Endodermal cell (in vitro differentiated cells): ENCODE results near the gene S100A14. TPM values are rescaled to one million over a fixed set of nuclear protein-coding genes. Genes with fewer than 3 reads are reported as not detected.

Experiments used
- DNase-seq: peaks from one replicate; pipeline ENCODE4 v3.0.0-alpha.2; 2017
- H3K27ac ChIP-seq: 2 replicates; pipeline ENCODE4 v1.5.1; 2013; ENCODE audit warnings: mild to moderate bottlenecking, low read depth, low read length, moderate library complexity
- H3K27me3 ChIP-seq: 2 replicates; pipeline ENCODE4 v1.6.1; 2013; ENCODE audit warnings: mild to moderate bottlenecking, low read length, moderate library complexity; ENCODE audit not compliant: insufficient read depth, control insufficient read depth, poor library complexity, severe bottlenecking
- H3K36me3 ChIP-seq: 2 replicates; pipeline ENCODE4 v1.7.0; 2013; ENCODE audit warnings: mild to moderate bottlenecking, low read length, moderate library complexity; ENCODE audit not compliant: control insufficient read depth, insufficient read depth
- H3K4me1 ChIP-seq: one replicate; pipeline ENCODE4 v1.7.0; 2013; ENCODE audit warnings: low read length; ENCODE audit not compliant: control insufficient read depth, insufficient read depth
- H3K4me3 ChIP-seq: 2 replicates; pipeline ENCODE4 v1.5.1; 2013; ENCODE audit warnings: mild to moderate bottlenecking, low read length, moderate library complexity
- H3K9ac ChIP-seq: 2 replicates; pipeline ENCODE4 v1.6.1; 2013; ENCODE audit warnings: mild to moderate bottlenecking, low read length, moderate library complexity; ENCODE audit not compliant: poor library complexity, severe bottlenecking; ENCODE audit errors: extremely low read depth
- H3K9me3 ChIP-seq: 2 replicates; pipeline ENCODE4 v1.6.1; 2013; ENCODE audit warnings: mild to moderate bottlenecking, low read length, moderate library complexity; ENCODE audit not compliant: control insufficient read depth
- H3K27ac Mint-ChIP-seq: 2 replicates; pipeline ENCODE4 v1.8.0; 2020; ENCODE audit warnings: mixed read lengths
- H3K27me3 Mint-ChIP-seq: 2 replicates; pipeline ENCODE4 v1.8.0; 2021; ENCODE audit warnings: mild to moderate bottlenecking, mixed read lengths; ENCODE audit not compliant: insufficient read depth
- H3K36me3 Mint-ChIP-seq: 2 replicates; pipeline ENCODE4 v1.8.0; 2020; ENCODE audit warnings: low read depth, mixed read lengths
- H3K4me1 Mint-ChIP-seq: 2 replicates; pipeline ENCODE4 v1.8.0; 2020; ENCODE audit warnings: mixed read lengths
- H3K4me3 Mint-ChIP-seq: 2 replicates; pipeline ENCODE4 v1.8.0; 2020; ENCODE audit warnings: mild to moderate bottlenecking, moderate library complexity, mixed read lengths
- H3K9me3 Mint-ChIP-seq: 2 replicates; pipeline ENCODE4 v1.8.0; 2020; ENCODE audit warnings: mild to moderate bottlenecking, mixed read lengths
- WGBS, 2 experiments: methylation state at CpG; one replicate each; pipeline versions ENCODE4 v1.1.5 to v1.1.7; 2013; ENCODE audit warnings: missing lambda C conversion rate in 2 of 2, mixed read lengths in 1 of 2; ENCODE audit not compliant: insufficient coverage in 1 of 2, insufficient read length in 1 of 2; 5-methylcytosine and 5-hydroxymethylcytosine counted together
- total RNA-seq, 2 donors: library from RNA; stranded (reverse); fragmentation: NEBNext Ultra II Directional in 1 of 2; extraction: Animal tissue kit (Norgen Biotek cat#: 25700) in 1 of 2; gene quantifications; 2 replicates in 1 of 2; 3 replicates in 1 of 2; pipeline ENCODE4 v1.2.1, GENCODE V29; 2021
- TF ChIP-seq, protein P1 (sequence below): fragments of 200-600 bp; sonication (generic); conservative IDR thresholded peaks from 2 replicates; pipeline ENCODE4 v1.5.0; 2021; ENCODE audit warnings: antibody characterized with exemption, mild to moderate bottlenecking

S100A14 gene
- total RNA-seq, 2 donors from 2014 or later: 53.8 to 119 TPM

DNA sequence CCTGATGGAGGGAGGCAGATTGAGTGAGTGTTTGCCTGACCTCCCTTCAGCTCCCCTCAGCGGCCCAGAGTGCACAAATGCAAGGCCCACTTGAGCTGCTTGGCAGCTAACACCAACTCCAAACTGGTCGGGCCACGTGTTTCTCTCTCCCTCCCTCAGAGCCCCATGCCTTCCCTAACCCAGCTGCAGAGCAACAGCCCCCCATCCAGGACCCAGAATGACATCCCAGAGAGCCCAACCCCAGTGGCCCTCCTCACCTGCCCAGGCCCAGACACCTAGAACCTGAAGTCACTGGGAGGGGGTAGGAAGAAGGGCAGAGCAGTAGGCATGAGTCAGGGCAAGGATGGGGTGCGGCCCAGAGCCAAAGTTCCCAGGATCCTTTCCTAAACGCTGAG, 789 bp upstream of the S100A14 start:
- Mint-ChIP-seq H3K27ac (peak overlapping the region; percentile 92), H3K27me3 (no peaks in the 10 kb centered on the region), H3K4me1 (peaks cover 35% of the 10 kb centered on the region), H3K9me3 (no peaks in the 10 kb centered on the region), H3K36me3 (peaks cover 30% of the 10 kb centered on the region), H3K4me3 (no peak overlapping the region)
- TF ChIP-seq, protein P1, sequence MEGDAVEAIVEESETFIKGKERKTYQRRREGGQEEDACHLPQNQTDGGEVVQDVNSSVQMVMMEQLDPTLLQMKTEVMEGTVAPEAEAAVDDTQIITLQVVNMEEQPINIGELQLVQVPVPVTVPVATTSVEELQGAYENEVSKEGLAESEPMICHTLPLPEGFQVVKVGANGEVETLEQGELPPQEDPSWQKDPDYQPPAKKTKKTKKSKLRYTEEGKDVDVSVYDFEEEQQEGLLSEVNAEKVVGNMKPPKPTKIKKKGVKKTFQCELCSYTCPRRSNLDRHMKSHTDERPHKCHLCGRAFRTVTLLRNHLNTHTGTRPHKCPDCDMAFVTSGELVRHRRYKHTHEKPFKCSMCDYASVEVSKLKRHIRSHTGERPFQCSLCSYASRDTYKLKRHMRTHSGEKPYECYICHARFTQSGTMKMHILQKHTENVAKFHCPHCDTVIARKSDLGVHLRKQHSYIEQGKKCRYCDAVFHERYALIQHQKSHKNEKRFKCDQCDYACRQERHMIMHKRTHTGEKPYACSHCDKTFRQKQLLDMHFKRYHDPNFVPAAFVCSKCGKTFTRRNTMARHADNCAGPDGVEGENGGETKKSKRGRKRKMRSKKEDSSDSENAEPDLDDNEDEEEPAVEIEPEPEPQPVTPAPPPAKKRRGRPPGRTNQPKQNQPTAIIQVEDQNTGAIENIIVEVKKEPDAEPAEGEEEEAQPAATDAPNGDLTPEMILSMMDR: no peak
- peaks cover 34% of the 10 kb centered on the region for H3K36me3 ChIP-seq
- peak; percentile 56 for DNase-seq
- H3K4me1 ChIP-seq: no peaks in the 10 kb centered on the region
- H3K27me3 ChIP-seq: no peaks in the 10 kb centered on the region
- H3K9me3 ChIP-seq: no peaks in the 10 kb centered on the region
- no peak overlapping the region for H3K27ac ChIP-seq
- WGBS, 2 experiments: 82 to 100% methylated on average over 3 to 5 of the region's 5 CpGs
- no peak overlapping the region for H3K9ac ChIP-seq
- no peak overlapping the region for H3K4me3 ChIP-seq

DNA sequence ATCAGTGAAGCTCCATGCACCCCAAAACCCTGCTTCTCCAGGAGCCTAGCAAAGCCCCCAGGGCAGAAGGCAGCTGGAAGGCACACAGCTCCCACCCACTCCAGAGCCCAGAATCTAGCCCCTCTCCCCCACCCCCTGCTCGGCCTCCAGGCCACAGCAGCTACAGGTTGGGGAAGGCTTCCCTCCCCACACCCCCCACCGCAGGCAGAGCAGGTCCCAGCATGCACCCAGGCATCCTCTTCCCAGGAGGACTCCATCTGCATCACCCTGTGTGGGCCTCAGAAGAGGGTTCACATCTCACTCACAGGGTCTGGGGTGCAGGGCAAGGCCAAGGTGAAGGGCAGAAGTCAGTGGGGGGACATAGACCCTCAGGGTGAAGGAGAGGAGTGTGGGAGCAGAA, 719 bp downstream of the S100A14 start:
- DNase-seq: no peak
- no peaks in the 10 kb centered on the region for H3K27me3 ChIP-seq
- Mint-ChIP-seq H3K4me3 (peak overlapping the region; percentile 49), H3K27me3 (no peaks in the 10 kb centered on the region), H3K36me3 (peaks cover 24% of the 10 kb centered on the region), H3K9me3 (no peaks in the 10 kb centered on the region), H3K4me1 (peaks cover 45% of the 10 kb centered on the region), H3K27ac (peak overlapping the region; percentile 92)
- H3K4me3 ChIP-seq: no peak overlapping the region
- H3K9ac ChIP-seq: no peak overlapping the region
- WGBS, 2 experiments: 100% methylated on average over 2 of the region's 2 CpGs; no CpG with 5 or more reads in 1 of the 2 experiments
- H3K36me3 ChIP-seq: peaks cover 21% of the 10 kb centered on the region
- no peak overlapping the region for H3K27ac ChIP-seq
- TF ChIP-seq, protein P1: no peak
- H3K4me1 ChIP-seq: peaks cover 1% of the 10 kb centered on the region
- H3K9me3 ChIP-seq: no peaks in the 10 kb centered on the region

DNA sequence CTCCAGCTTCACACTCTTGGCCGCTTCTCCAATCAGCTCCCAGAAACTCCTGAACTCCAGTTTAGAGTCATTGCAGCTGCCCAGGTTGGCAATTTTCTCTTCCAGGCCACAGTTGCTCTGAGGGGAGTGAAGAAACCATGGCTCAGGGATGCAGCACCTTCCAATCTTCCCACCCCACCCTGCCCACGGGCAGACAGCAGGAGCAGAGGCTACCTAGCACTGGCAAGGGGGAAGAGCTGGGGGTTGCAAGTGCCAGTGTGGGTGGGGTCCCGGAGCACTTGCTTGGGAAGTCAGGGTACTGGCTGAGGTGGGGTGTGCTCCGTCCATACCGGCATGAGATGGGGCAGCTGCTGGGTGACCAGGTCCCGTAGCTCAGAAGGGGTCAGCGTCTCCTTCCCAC, 1.2 kb downstream of the S100A14 start:
- 93 to 94% methylated on average over 3 to 7 of the region's 7 CpGs for WGBS, 2 experiments
- Mint-ChIP-seq H3K4me3 (peak overlapping the region; percentile 49), H3K27ac (no peak overlapping the region), H3K4me1 (peaks cover 49% of the 10 kb centered on the region), H3K36me3 (peaks cover 19% of the 10 kb centered on the region), H3K27me3 (no peaks in the 10 kb centered on the region), H3K9me3 (no peaks in the 10 kb centered on the region)
- H3K4me3 ChIP-seq: no peak overlapping the region
- no peak overlapping the region for H3K27ac ChIP-seq
- no peaks in the 10 kb centered on the region for H3K9me3 ChIP-seq
- H3K36me3 ChIP-seq: peaks cover 16% of the 10 kb centered on the region
- peaks cover 3% of the 10 kb centered on the region for H3K4me1 ChIP-seq
- H3K9ac ChIP-seq: no peak overlapping the region
- DNase-seq: no peak
- H3K27me3 ChIP-seq: no peaks in the 10 kb centered on the region
- TF ChIP-seq, protein P1: no peak
